GM12878 (cell line): ENCODE data around the gene CALM3.

Experiments used
- CHD1 ChIP-seq: IDR thresholded peaks from 2 replicates; pipeline ENCODE4 v1.6.1; 2012; ENCODE audit warnings: low read depth, low read length, improper control_type of control experiment
- JUNB ChIP-seq: IDR thresholded peaks from 2 replicates; pipeline ENCODE4 v1.6.1; 2016; ENCODE audit warnings: antibody characterized with exemption, mild to moderate bottlenecking
- POLR2AphosphoS5 ChIP-seq: IDR thresholded peaks from 2 replicates; pipeline ENCODE4 v1.6.1; 2011; ENCODE audit warnings: mild to moderate bottlenecking, low read length, inconsistent platforms
- SP1 ChIP-seq: IDR thresholded peaks from one replicate; pipeline ENCODE4 v1.6.1; 2011; ENCODE audit warnings: low read depth, low read length
- STAT3 ChIP-seq: IDR thresholded peaks from 2 replicates; pipeline ENCODE4 v1.6.1; 2011; ENCODE audit warnings: low read depth, low read length, improper control_type of control experiment
- TF ChIP-seq, protein P1 (sequence below), 3 experiments: IDR thresholded peaks in 2 of 3; conservative IDR thresholded peaks in 1 of 3; 2 replicates each; pipeline ENCODE4 v1.5.1; 2011; ENCODE audit warnings: low read depth in 3 of 3, low read length in 3 of 3, mild to moderate bottlenecking in 3 of 3, control low read depth in 2 of 3, moderate library complexity in 2 of 3, inconsistent platforms in 1 of 3, mixed read lengths in 1 of 3; ENCODE audit not compliant: control insufficient read depth in 2 of 3, insufficient read depth in 1 of 3; ENCODE audit errors: extremely low read depth in 1 of 3

- TF ChIP-seq SP1, result no peak
- no peak for TF ChIP-seq CHD1
- TF ChIP-seq POLR2AphosphoS5, result no peak
- no peak for TF ChIP-seq STAT3
- TF ChIP-seq, protein P1, sequence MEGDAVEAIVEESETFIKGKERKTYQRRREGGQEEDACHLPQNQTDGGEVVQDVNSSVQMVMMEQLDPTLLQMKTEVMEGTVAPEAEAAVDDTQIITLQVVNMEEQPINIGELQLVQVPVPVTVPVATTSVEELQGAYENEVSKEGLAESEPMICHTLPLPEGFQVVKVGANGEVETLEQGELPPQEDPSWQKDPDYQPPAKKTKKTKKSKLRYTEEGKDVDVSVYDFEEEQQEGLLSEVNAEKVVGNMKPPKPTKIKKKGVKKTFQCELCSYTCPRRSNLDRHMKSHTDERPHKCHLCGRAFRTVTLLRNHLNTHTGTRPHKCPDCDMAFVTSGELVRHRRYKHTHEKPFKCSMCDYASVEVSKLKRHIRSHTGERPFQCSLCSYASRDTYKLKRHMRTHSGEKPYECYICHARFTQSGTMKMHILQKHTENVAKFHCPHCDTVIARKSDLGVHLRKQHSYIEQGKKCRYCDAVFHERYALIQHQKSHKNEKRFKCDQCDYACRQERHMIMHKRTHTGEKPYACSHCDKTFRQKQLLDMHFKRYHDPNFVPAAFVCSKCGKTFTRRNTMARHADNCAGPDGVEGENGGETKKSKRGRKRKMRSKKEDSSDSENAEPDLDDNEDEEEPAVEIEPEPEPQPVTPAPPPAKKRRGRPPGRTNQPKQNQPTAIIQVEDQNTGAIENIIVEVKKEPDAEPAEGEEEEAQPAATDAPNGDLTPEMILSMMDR (IDR thresholded peaks at IDR 0.05 in 2 of 3, conservative IDR thresholded peaks at IDR 0.05 in 1 of 3; ENCODE audit: control insufficient read depth in 2 of 3, extremely low read depth in 1 of 3, insufficient read depth in 1 of 3, low read depth in 3 of 3, low read length in 3 of 3), result no peak
- no peak for TF ChIP-seq JUNB
Observed at GRCh38 chr19:46604781-46605355, 3.7 kb downstream of the CALM3 start.
